ENCODE measurements around the gene STPG2. TPM values are rescaled to one million over a fixed set of nuclear protein-coding genes. Genes with fewer than 3 reads are reported as not detected.

STPG2 gene
- total and polyA plus RNA-seq, 4 donors: 0.05 to 0.67 (median 0.28) TPM; not detected in 1

DNA sequence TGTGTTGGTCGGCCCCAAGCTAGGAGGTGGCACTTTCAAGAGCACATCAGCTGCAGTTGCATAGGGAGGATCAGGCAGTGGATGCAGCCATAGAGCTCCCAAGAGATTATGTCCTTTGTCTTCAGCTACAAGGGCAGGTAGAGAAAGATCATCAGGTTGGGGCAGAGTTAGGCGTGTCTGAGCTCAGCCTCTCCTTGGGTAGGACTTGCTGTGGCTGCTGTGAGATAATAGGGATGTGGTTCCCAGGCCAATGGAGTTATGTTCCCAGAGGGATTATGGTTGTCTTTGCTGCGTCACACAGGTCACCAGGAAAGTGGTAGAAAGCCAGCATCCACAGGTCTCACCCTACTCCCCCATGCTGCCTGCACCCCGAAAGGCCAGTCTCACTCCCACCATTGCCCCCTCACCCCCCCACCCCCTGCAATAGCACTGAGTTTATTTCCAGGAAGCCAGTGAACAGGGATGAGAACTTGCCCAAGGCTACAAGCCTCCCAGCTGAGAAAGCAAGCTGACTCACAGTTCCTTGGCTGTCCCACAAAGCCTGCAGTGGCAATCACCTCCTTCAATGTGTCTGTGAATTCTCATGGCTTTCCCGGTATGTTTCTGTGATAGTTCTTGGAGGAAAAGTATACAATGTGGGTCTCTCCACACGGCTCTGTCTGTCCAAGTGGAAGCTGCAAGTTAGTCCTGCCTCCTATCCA lies 148.4 kb downstream of the STPG2 start:
- TF ChIP-seq FOXA2 (IDR thresholded peaks at IDR 0.05) (no peak), JUND (IDR thresholded peaks at IDR 0.05) (no peak), GABPA (IDR thresholded peaks at IDR 0.05 in 1 of 2, conservative IDR thresholded peaks at IDR 0.05 in 1 of 2) (no peak), TAF1 (conservative IDR thresholded peaks at IDR 0.05) (no peak), NR2F2 (IDR thresholded peaks at IDR 0.05) (no peak), FOXA1 (IDR thresholded peaks at IDR 0.05) (no peak)
- TF ChIP-seq, protein P1, sequence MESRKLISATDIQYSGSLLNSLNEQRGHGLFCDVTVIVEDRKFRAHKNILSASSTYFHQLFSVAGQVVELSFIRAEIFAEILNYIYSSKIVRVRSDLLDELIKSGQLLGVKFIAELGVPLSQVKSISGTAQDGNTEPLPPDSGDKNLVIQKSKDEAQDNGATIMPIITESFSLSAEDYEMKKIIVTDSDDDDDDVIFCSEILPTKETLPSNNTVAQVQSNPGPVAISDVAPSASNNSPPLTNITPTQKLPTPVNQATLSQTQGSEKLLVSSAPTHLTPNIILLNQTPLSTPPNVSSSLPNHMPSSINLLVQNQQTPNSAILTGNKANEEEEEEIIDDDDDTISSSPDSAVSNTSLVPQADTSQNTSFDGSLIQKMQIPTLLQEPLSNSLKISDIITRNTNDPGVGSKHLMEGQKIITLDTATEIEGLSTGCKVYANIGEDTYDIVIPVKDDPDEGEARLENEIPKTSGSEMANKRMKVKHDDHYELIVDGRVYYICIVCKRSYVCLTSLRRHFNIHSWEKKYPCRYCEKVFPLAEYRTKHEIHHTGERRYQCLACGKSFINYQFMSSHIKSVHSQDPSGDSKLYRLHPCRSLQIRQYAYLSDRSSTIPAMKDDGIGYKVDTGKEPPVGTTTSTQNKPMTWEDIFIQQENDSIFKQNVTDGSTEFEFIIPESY (IDR thresholded peaks at IDR 0.05): no peak
- TF ChIP-seq, protein P2, sequence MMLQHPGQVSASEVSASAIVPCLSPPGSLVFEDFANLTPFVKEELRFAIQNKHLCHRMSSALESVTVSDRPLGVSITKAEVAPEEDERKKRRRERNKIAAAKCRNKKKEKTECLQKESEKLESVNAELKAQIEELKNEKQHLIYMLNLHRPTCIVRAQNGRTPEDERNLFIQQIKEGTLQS (IDR thresholded peaks at IDR 0.05): no peak

DNA sequence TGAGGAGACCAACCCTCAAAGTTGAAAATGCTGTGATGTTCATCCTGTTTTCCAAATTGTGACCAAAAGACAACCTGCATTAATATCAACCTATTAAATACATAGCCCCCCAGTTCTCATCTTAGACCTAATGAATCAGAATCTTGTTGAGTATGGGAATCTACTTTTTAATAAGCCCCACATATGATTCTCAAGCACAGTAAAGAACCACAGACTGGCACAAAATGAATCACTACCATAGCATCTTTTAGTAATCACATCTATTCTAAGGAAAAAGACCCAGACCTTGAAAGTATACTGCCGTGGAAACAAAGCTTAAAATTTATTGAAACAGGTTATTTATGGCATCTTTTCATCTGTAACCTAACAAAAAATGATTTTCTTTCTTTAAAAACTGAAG lies 152.9 kb downstream of the STPG2 start:
- no peaks in the 10 kb centered on the region for H3K27me3 ChIP-seq (ENCODE audit: control insufficient read depth in 4 of 4, insufficient read depth in 4 of 4, low read length in 3 of 4)
- H3K36me3 ChIP-seq (ENCODE audit: control insufficient read depth in 4 of 4, insufficient read depth in 3 of 4, low read depth in 1 of 4, low read length in 3 of 4): no peaks in the 10 kb centered on the region
- no peak for DNase-seq (ENCODE audit: low spot score)
- H3K27ac ChIP-seq (ENCODE audit: low read depth in 1 of 2, low read length in 2 of 2): no peak overlapping the region
- H3K9me3 ChIP-seq (ENCODE audit: control insufficient read depth in 4 of 4, low read length in 3 of 4): no peaks in the 10 kb centered on the region
- no peaks in the 10 kb centered on the region for H3K4me1 ChIP-seq (ENCODE audit: control insufficient read depth in 4 of 4, insufficient read depth in 4 of 4, low read length in 3 of 4)
- TF ChIP-seq RAD21 (IDR thresholded peaks at IDR 0.05) (no peak), EGR1 (IDR thresholded peaks at IDR 0.05; ENCODE audit: low read depth in 2 of 2) (no peak), TAF1 (conservative IDR thresholded peaks at IDR 0.05) (no peak), GABPA (IDR thresholded peaks at IDR 0.05 in 1 of 2, conservative IDR thresholded peaks at IDR 0.05 in 1 of 2) (no peak), HNF4A (conservative IDR thresholded peaks at IDR 0.05) (no peak), HNF4G (IDR thresholded peaks at IDR 0.05) (no peak), RXRA (IDR thresholded peaks at IDR 0.05) (no peak), SP1 (IDR thresholded peaks at IDR 0.05) (no peak), FOXA2 (IDR thresholded peaks at IDR 0.05) (no peak), NR2F2 (IDR thresholded peaks at IDR 0.05) (no peak), JUND (IDR thresholded peaks at IDR 0.05) (no peak), YY1 (IDR thresholded peaks at IDR 0.05) (no peak), FOXA1 (IDR thresholded peaks at IDR 0.05) (no peak)
- TF ChIP-seq, protein P3, sequence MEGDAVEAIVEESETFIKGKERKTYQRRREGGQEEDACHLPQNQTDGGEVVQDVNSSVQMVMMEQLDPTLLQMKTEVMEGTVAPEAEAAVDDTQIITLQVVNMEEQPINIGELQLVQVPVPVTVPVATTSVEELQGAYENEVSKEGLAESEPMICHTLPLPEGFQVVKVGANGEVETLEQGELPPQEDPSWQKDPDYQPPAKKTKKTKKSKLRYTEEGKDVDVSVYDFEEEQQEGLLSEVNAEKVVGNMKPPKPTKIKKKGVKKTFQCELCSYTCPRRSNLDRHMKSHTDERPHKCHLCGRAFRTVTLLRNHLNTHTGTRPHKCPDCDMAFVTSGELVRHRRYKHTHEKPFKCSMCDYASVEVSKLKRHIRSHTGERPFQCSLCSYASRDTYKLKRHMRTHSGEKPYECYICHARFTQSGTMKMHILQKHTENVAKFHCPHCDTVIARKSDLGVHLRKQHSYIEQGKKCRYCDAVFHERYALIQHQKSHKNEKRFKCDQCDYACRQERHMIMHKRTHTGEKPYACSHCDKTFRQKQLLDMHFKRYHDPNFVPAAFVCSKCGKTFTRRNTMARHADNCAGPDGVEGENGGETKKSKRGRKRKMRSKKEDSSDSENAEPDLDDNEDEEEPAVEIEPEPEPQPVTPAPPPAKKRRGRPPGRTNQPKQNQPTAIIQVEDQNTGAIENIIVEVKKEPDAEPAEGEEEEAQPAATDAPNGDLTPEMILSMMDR (IDR thresholded peaks at IDR 0.05; ENCODE audit: low read depth, low read length, missing input control): no peak
- TF ChIP-seq, protein P4, sequence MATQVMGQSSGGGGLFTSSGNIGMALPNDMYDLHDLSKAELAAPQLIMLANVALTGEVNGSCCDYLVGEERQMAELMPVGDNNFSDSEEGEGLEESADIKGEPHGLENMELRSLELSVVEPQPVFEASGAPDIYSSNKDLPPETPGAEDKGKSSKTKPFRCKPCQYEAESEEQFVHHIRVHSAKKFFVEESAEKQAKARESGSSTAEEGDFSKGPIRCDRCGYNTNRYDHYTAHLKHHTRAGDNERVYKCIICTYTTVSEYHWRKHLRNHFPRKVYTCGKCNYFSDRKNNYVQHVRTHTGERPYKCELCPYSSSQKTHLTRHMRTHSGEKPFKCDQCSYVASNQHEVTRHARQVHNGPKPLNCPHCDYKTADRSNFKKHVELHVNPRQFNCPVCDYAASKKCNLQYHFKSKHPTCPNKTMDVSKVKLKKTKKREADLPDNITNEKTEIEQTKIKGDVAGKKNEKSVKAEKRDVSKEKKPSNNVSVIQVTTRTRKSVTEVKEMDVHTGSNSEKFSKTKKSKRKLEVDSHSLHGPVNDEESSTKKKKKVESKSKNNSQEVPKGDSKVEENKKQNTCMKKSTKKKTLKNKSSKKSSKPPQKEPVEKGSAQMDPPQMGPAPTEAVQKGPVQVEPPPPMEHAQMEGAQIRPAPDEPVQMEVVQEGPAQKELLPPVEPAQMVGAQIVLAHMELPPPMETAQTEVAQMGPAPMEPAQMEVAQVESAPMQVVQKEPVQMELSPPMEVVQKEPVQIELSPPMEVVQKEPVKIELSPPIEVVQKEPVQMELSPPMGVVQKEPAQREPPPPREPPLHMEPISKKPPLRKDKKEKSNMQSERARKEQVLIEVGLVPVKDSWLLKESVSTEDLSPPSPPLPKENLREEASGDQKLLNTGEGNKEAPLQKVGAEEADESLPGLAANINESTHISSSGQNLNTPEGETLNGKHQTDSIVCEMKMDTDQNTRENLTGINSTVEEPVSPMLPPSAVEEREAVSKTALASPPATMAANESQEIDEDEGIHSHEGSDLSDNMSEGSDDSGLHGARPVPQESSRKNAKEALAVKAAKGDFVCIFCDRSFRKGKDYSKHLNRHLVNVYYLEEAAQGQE (IDR thresholded peaks at IDR 0.05): no peak
- TF ChIP-seq, protein P1 (IDR thresholded peaks at IDR 0.05): no peak
- TF ChIP-seq, protein P5, sequence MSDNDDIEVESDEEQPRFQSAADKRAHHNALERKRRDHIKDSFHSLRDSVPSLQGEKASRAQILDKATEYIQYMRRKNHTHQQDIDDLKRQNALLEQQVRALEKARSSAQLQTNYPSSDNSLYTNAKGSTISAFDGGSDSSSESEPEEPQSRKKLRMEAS (IDR thresholded peaks at IDR 0.05): no peak
- TF ChIP-seq, protein P2 (IDR thresholded peaks at IDR 0.05): no peak
- 72% methylated on average over 1 of the region's 1 CpG for WGBS
- H3K4me3 ChIP-seq (ENCODE audit: low read depth in 1 of 3, low read length in 3 of 3): no peak overlapping the region
- H3K9ac ChIP-seq (ENCODE audit: low read depth in 1 of 2, low read length in 2 of 2): no peak overlapping the region

More for the DNA sequence above, 148.4 kb downstream of the STPG2 start:
- Histone ChIP-seq H3K36me3 (ENCODE audit: control insufficient read depth in 4 of 4, insufficient read depth in 3 of 4, low read depth in 1 of 4, low read length in 3 of 4) (no peaks in the 10 kb centered on the region), H3K27ac (ENCODE audit: low read depth in 1 of 2, low read length in 2 of 2) (no peak overlapping the region), H3K9me3 (ENCODE audit: control insufficient read depth in 4 of 4, low read length in 3 of 4) (no peaks in the 10 kb centered on the region), H3K4me3 (ENCODE audit: low read depth in 1 of 3, low read length in 3 of 3) (no peak overlapping the region), H3K9ac (ENCODE audit: low read depth in 1 of 2, low read length in 2 of 2) (no peak overlapping the region), H3K27me3 (ENCODE audit: control insufficient read depth in 4 of 4, insufficient read depth in 4 of 4, low read length in 3 of 4) (no peaks in the 10 kb centered on the region), H3K4me1 (ENCODE audit: control insufficient read depth in 4 of 4, insufficient read depth in 4 of 4, low read length in 3 of 4) (no peaks in the 10 kb centered on the region)
- DNase-seq (ENCODE audit: low spot score): no peak
- WGBS: 92% methylated on average over 6 of the region's 6 CpGs

Measured in liver (tissue), 9 donors.